T-helper 22 cell (primary cell): ENCODE data around the gene IFI27.
"Not testable (repeated sequence)": the region's sequence is repeated elsewhere in the genome, so short reads cannot be mapped to it uniquely, and the experiment has no call there.

Source experiments
- DNase-seq: peaks from one replicate; pipeline ENCODE4 v3.0.0-alpha.2; 2020; ENCODE audit warnings: low read depth

Gene IFI27

GRCh38 chr14:94156143-94156542 is 45.6 kb downstream of the IFI27 start:
- not testable (repeated sequence) for DNase-seq

- no peak for DNase-seq
Measured at GRCh38 chr14:94157197-94157596, 46.7 kb downstream of the IFI27 start.

- no peak for DNase-seq
Measured at GRCh38 chr14:94158239-94158883, 47.8 kb downstream of the IFI27 start.

DNA sequence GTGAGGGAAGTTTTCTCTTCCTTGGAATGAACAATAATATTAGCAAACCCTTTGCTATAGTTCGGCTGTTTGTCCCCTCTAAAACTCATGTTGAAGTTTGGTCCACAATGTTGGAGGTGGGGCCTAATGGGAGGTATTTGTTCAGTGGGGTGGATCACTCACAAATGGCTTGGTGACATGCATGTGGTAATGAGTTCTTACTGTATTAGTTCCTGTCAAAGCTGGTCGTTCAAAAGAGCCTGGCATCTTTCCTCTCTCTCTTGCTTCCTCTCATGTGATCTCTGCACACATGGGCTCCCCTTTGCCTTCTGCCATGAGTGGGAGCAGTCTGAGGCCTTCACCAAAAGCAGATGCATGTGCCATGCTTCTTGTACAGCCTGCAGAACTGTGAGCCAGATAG is 50.5 kb downstream of the IFI27 start:
- no peak for DNase-seq

- no peak for DNase-seq
Measured at GRCh38 chr14:94161981-94162380, 51.4 kb downstream of the IFI27 start.

GRCh38 chr14:94162466-94162865 is 51.9 kb downstream of the IFI27 start:
- no peak for DNase-seq

GRCh38 chr14:94163796-94164195 is 53.3 kb downstream of the IFI27 start:
- no peak for DNase-seq

- no peak for DNase-seq
Measured at GRCh38 chr14:94164685-94165431, 54.3 kb downstream of the IFI27 start.

DNA sequence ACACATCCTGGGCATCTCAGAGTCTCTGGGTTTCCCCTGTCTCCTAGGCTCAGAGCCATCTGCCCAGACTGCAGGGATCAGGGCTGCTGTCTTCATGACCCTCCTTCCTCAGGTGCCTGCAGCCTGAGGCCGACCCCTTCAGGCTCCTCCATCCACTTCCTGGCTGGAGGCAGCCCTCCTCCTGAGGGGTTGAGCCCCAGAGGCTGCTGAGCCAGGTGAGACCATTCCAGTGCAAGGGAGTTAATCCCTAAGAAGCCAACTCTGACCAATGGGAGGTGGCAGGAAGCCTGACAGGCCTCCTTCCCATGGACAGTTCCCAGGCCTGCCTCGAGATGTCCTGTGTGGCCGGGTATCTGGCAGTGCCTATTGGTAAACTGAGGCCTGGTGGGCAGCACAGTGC is 55.2 kb downstream of the IFI27 start:
- no peak for DNase-seq
